ENCODE measurements around the gene ARSG.
A peak's percentile ranks its signal among the peaks of the same experiment; 100 is the strongest.
"Not testable (repeated sequence)": the region's sequence is repeated elsewhere in the genome, so short reads cannot be mapped to it uniquely, and the experiment has no call there.

The ARSG gene

GRCh38 chr17:68328676-68329075 lies 37.4 kb downstream of the ARSG start:
- DNase-seq (ENCODE audit: low read depth in 2 of 2): no peak

GRCh38 chr17:68329331-68329730 lies 38.0 kb downstream of the ARSG start:
- DNase-seq (ENCODE audit: low read depth in 2 of 2): no peak

GRCh38 chr17:68331932-68332331 lies 40.6 kb downstream of the ARSG start:
- not testable (repeated sequence) for DNase-seq (ENCODE audit: low read depth in 2 of 2)

GRCh38 chr17:68334393-68334792 lies 43.1 kb downstream of the ARSG start:
- no peak for DNase-seq (ENCODE audit: low read depth in 2 of 2)

GRCh38 chr17:68341482-68341881 lies 50.2 kb downstream of the ARSG start:
- DNase-seq (ENCODE audit: low read depth in 2 of 2): no peak

GRCh38 chr17:68343976-68344375 lies 52.7 kb downstream of the ARSG start:
- no peak for DNase-seq (ENCODE audit: low read depth in 2 of 2)

GRCh38 chr17:68344701-68345136 lies 53.4 kb downstream of the ARSG start:
- DNase-seq (ENCODE audit: low read depth in 2 of 2): peak; percentile 21 to 28

GRCh38 chr17:68346448-68346847 lies 55.2 kb downstream of the ARSG start:
- DNase-seq (ENCODE audit: low read depth in 2 of 2): peak; percentile 15 to 34

- DNase-seq (ENCODE audit: low read depth in 2 of 2): no peak
Measured at GRCh38 chr17:68347380-68347779, 56.1 kb downstream of the ARSG start.

GRCh38 chr17:68349157-68349556 lies 57.9 kb downstream of the ARSG start:
- no peak for DNase-seq (ENCODE audit: low read depth in 2 of 2)

GRCh38 chr17:68351395-68351794 lies 60.1 kb downstream of the ARSG start:
- DNase-seq (ENCODE audit: low read depth in 2 of 2): no peak

GRCh38 chr17:68352041-68352440 lies 60.7 kb downstream of the ARSG start:
- no peak for DNase-seq (ENCODE audit: low read depth in 2 of 2)

- DNase-seq (ENCODE audit: low read depth in 2 of 2): not testable (repeated sequence)
Measured at GRCh38 chr17:68352671-68353070, 61.4 kb downstream of the ARSG start.

GRCh38 chr17:68353111-68353521 lies 61.8 kb downstream of the ARSG start:
- no peak for DNase-seq (ENCODE audit: low read depth in 2 of 2)

GRCh38 chr17:68354311-68354710 lies 63.0 kb downstream of the ARSG start:
- DNase-seq (ENCODE audit: low read depth in 2 of 2): not testable (repeated sequence)

- not testable (repeated sequence) for DNase-seq (ENCODE audit: low read depth in 2 of 2)
Measured at GRCh38 chr17:68355108-68355507, 63.8 kb downstream of the ARSG start.

GRCh38 chr17:68356520-68356919 lies 65.2 kb downstream of the ARSG start:
- DNase-seq (ENCODE audit: low read depth in 2 of 2): peak; percentile 22 to 44

- no peak for DNase-seq (ENCODE audit: low read depth in 2 of 2)
Measured at GRCh38 chr17:68356949-68357455, 65.7 kb downstream of the ARSG start.

- DNase-seq (ENCODE audit: low read depth in 2 of 2): no peak
Measured at GRCh38 chr17:68357886-68358285, 66.6 kb downstream of the ARSG start.

- DNase-seq (ENCODE audit: low read depth in 2 of 2): no peak
Measured at GRCh38 chr17:68359791-68360535, 68.7 kb downstream of the ARSG start.

- no peak for DNase-seq (ENCODE audit: low read depth in 2 of 2)
Measured at GRCh38 chr17:68365469-68365868, 74.2 kb downstream of the ARSG start.

- no peak for DNase-seq (ENCODE audit: low read depth in 2 of 2)
Measured at GRCh38 chr17:68368387-68368786, 77.1 kb downstream of the ARSG start.

GRCh38 chr17:68375566-68375965 lies 84.3 kb downstream of the ARSG start:
- no peak for DNase-seq (ENCODE audit: low read depth in 2 of 2)

- not testable (repeated sequence) for DNase-seq (ENCODE audit: low read depth in 2 of 2)
Measured at GRCh38 chr17:68376178-68376577, 84.9 kb downstream of the ARSG start.

Measured in activated CD8-positive, alpha-beta memory T cell treated with anti-CD3 and anti-CD28 coated beads for 4 hours (primary cell).